B cell (primary cell): ENCODE measurements around the gene CYTL1. TPM values are rescaled to one million over a fixed set of nuclear protein-coding genes. Genes with fewer than 3 reads are reported as not detected.

ENCODE experiments used
- ATAC-seq: fragments of 200-7000 bp; cut with Tn5 transposase; one replicate; pipeline ENCODE4 v1.10.0; 2021; ENCODE audit warnings: low read depth, mild to moderate bottlenecking, moderate number of reproducible peaks, moderate library complexity
- CTCF ChIA-PET: fragments of 350-600 bp; sonication (Branson Sonifier 250); formaldehyde crosslinking; loops from one replicate; lab custom pipeline; 2021; ENCODE audit warnings: antibody characterized with exemption, inconsistent platforms; lab: Charles Lee
- POLR2A ChIA-PET: fragments of 350-600 bp; sonication (Branson Sonifier 250); formaldehyde crosslinking; loops from one replicate; lab custom pipeline; 2021; ENCODE audit warnings: antibody characterized with exemption; lab: Charles Lee
- DNase-seq: peaks from one replicate; pipeline ENCODE4 v3.0.0; 2013
- H2AFZ ChIP-seq: 2 replicates; pipeline ENCODE4 v1.6.1; 2012; ENCODE audit warnings: mild to moderate bottlenecking, low read depth, low read length; ENCODE audit not compliant: insufficient read depth, poor library complexity, severe bottlenecking
- H3K27ac ChIP-seq, 2 donors: 1 replicate in 1 of 2; 2 replicates in 1 of 2; pipeline ENCODE4 v1.5.1; 2012 to 2013; ENCODE audit warnings: low read length in 2 of 2, mild to moderate bottlenecking in 2 of 2, moderate library complexity in 1 of 2
- H3K27me3 ChIP-seq, 4 experiments: fragments of 200-600 bp in 1 of 4; sonication (generic) in 1 of 4; replicated peaks in 1 of 4; 1 replicate in 2 of 4; 2 replicates in 2 of 4; pipeline versions ENCODE4 v1.6.1 to v1.7.0; 2013 to 2016; ENCODE audit warnings: low read length in 3 of 4, mild to moderate bottlenecking in 2 of 4, mixed read lengths in 1 of 4, moderate library complexity in 1 of 4; ENCODE audit not compliant: insufficient read depth in 4 of 4, control insufficient read depth in 3 of 4; ENCODE audit errors: control extremely low read depth in 1 of 4
- H3K36me3 ChIP-seq, 2 experiments: replicated peaks in 1 of 2; 1 replicate in 1 of 2; 2 replicates in 1 of 2; pipeline versions ENCODE4 v1.6.1 to v1.7.1; 2013; ENCODE audit warnings: low read length in 1 of 2; ENCODE audit not compliant: insufficient read depth in 2 of 2, control insufficient read depth in 1 of 2; ENCODE audit errors: control extremely low read depth in 1 of 2, extremely low read depth in 1 of 2
- H3K4me1 ChIP-seq, 2 donors: fragments of 200-600 bp in 1 of 2; sonication (generic) in 1 of 2; 1 replicate in 1 of 2; 2 replicates in 1 of 2; pipeline versions ENCODE4 v1.5.1 to v1.6.1; 2013 to 2017; ENCODE audit warnings: low read length in 2 of 2; ENCODE audit not compliant: control insufficient read depth in 2 of 2, insufficient read depth in 2 of 2
- H3K4me2 ChIP-seq: replicated peaks from 2 replicates; pipeline ENCODE3; 2012; ENCODE audit warnings: mild to moderate bottlenecking, low read depth, low read length; ENCODE audit not compliant: poor library complexity, severe bottlenecking
- H3K4me3 ChIP-seq, 5 experiments: fragments of 200-600 bp in 1 of 5; sonication (generic) in 1 of 5; 1 replicate in 3 of 5; 2 replicates in 2 of 5; pipeline versions ENCODE4 v1.5.1 to v1.7.0; 2011 to 2016; ENCODE audit warnings: low read length in 4 of 5, mild to moderate bottlenecking in 4 of 5, low read depth in 2 of 5, control low read depth in 1 of 5, moderate library complexity in 1 of 5; ENCODE audit not compliant: insufficient read depth in 1 of 5; ENCODE audit errors: control extremely low read depth in 1 of 5, extremely low read depth in 1 of 5
- H3K79me2 ChIP-seq: fragments of 200-600 bp; sonication (generic); one replicate; pipeline ENCODE4 v1.6.0; 2016; ENCODE audit warnings: low read length; ENCODE audit not compliant: control insufficient read depth, insufficient read depth
- H3K9ac ChIP-seq: fragments of 200-600 bp; sonication (generic); 2 replicates; pipeline ENCODE4 v1.6.1; 2017; ENCODE audit warnings: mild to moderate bottlenecking, low read length, moderate library complexity
- H3K9me3 ChIP-seq, 3 donors: one replicate each; pipeline versions ENCODE4 v1.6.1 to v1.7.1; 2013; ENCODE audit warnings: low read length in 2 of 3; ENCODE audit not compliant: control insufficient read depth in 2 of 3, insufficient read depth in 1 of 3; ENCODE audit errors: control extremely low read depth in 1 of 3
- H4K20me1 ChIP-seq: 2 replicates; pipeline ENCODE4 v1.6.0; 2012; ENCODE audit warnings: mild to moderate bottlenecking, low read length; ENCODE audit not compliant: insufficient read depth, control insufficient read depth, poor library complexity, severe bottlenecking
- H3K27ac Mint-ChIP-seq: one replicate; pipeline ENCODE4 v1.8.0; 2021; ENCODE audit warnings: mixed read lengths
- H3K27me3 Mint-ChIP-seq: one replicate; pipeline ENCODE4 v1.8.0; 2021; ENCODE audit warnings: mixed read lengths
- H3K4me1 Mint-ChIP-seq: one replicate; pipeline ENCODE4 v1.8.0; 2021; ENCODE audit warnings: mixed read lengths
- H3K4me3 Mint-ChIP-seq: one replicate; pipeline ENCODE4 v1.8.0; 2021; ENCODE audit warnings: mixed read lengths
- H3K9me3 Mint-ChIP-seq: one replicate; pipeline ENCODE4 v1.8.0; 2022; ENCODE audit warnings: mixed read lengths; ENCODE audit not compliant: insufficient read depth
- EZH2 ChIP-seq: IDR thresholded peaks from 2 replicates; pipeline ENCODE4 v1.6.1; 2012; ENCODE audit warnings: borderline replicate concordance, low read depth, mild to moderate bottlenecking, moderate library complexity, low read length; ENCODE audit not compliant: insufficient read depth, poor library complexity, severe bottlenecking
- WGBS: methylation state at CpG from one replicate; pipeline ENCODE4 v1.1.5; 2013; ENCODE audit warnings: missing lambda C conversion rate; ENCODE audit not compliant: insufficient coverage; 5-methylcytosine and 5-hydroxymethylcytosine counted together
- intact Hi-C: fragments of 100-400 bp; cut with micrococcal nuclease; formaldehyde crosslinking; loops from one replicate; pipeline ENCODE4 v1.10.0; 2022
- polyA plus RNA-seq: library from polyadenylated mRNA; depleted of rRNA; stranded (reverse); fragments of >200 nt; gene quantifications from 2 replicates; pipeline ENCODE4 v1.2.3, GENCODE V29; 2012
- total RNA-seq, 2 donors: library from RNA; stranded (reverse); fragments of 120-200 nt in 1 of 2; gene quantifications; 1 replicate in 1 of 2; 2 replicates in 1 of 2; pipeline versions ENCODE4 v1.2.3 to v1.2.4, GENCODE V29; 2013 to 2022
- TF ChIP-seq, protein P1 (sequence below): fragments of 200-600 bp; IDR thresholded peaks from one replicate; pipeline ENCODE4 v1.8.0; 2022; ENCODE audit warnings: antibody characterized with exemption, mild to moderate bottlenecking

Gene CYTL1
- total and polyA plus RNA-seq, 2 donors (not counting 1 experiment from before 2014, with no cell fraction given), result not detected

- WGBS, result no CpG with 5 or more reads among the region's 2 CpGs
- no peak overlapping the region for H3K27ac ChIP-seq
- Mint-ChIP-seq H3K9me3 (peaks cover 4% of the 10 kb centered on the region), H3K4me3 (no peak overlapping the region), H3K27ac (no peak overlapping the region), H3K27me3 (peaks cover 44% of the 10 kb centered on the region), H3K4me1 (peaks cover 5% of the 10 kb centered on the region)
- H3K4me3 ChIP-seq, result no peak overlapping the region
- peaks cover 0 to 13% (median 0%) of the 10 kb centered on the region in 3 donors for H3K9me3 ChIP-seq
- H3K27me3 ChIP-seq, result peaks cover 0 to 31% (median 5%) of the 10 kb centered on the region in 4 experiments
- POLR2A ChIA-PET, result no interaction called here
- no peaks in the 10 kb centered on the region for H3K79me2 ChIP-seq
- DNase-seq (no peak), ATAC-seq (no peak)
- TF ChIP-seq EZH2, result no peak
- TF ChIP-seq, protein P1, sequence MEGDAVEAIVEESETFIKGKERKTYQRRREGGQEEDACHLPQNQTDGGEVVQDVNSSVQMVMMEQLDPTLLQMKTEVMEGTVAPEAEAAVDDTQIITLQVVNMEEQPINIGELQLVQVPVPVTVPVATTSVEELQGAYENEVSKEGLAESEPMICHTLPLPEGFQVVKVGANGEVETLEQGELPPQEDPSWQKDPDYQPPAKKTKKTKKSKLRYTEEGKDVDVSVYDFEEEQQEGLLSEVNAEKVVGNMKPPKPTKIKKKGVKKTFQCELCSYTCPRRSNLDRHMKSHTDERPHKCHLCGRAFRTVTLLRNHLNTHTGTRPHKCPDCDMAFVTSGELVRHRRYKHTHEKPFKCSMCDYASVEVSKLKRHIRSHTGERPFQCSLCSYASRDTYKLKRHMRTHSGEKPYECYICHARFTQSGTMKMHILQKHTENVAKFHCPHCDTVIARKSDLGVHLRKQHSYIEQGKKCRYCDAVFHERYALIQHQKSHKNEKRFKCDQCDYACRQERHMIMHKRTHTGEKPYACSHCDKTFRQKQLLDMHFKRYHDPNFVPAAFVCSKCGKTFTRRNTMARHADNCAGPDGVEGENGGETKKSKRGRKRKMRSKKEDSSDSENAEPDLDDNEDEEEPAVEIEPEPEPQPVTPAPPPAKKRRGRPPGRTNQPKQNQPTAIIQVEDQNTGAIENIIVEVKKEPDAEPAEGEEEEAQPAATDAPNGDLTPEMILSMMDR, result no peak
- no peak overlapping the region for H3K9ac ChIP-seq
- no peak overlapping the region for H2AFZ ChIP-seq
- peaks cover 4 to 8% of the 10 kb centered on the region in 2 donors for H3K4me1 ChIP-seq
- CTCF ChIA-PET, result no interaction called here
- intact Hi-C loops, result no loop called here
- H3K36me3 ChIP-seq, result no peaks in the 10 kb centered on the region
- no peaks in the 10 kb centered on the region for H4K20me1 ChIP-seq
- H3K4me2 ChIP-seq, result no peak overlapping the region
Measured at GRCh38 chr4:5018096-5018495, 1.2 kb downstream of the CYTL1 start.

- H3K27me3 Mint-ChIP-seq, result peaks cover 43% of the 10 kb centered on the region
- H3K4me1 ChIP-seq, result peaks cover 2 to 6% of the 10 kb centered on the region in 2 donors
- intact Hi-C loops, result no loop called here
- no peak overlapping the region for H3K27ac ChIP-seq
- no peak overlapping the region for H3K4me3 ChIP-seq
- peaks cover 0 to 23% (median 5%) of the 10 kb centered on the region in 4 experiments for H3K27me3 ChIP-seq
- H3K36me3 ChIP-seq, result no peaks in the 10 kb centered on the region
- ATAC-seq (no peak), DNase-seq (no peak)
- no peaks in the 10 kb centered on the region for H3K9me3 Mint-ChIP-seq
- H3K4me1 Mint-ChIP-seq, result peaks cover 5% of the 10 kb centered on the region
- H2AFZ ChIP-seq, result no peak overlapping the region
- WGBS, result 69% methylated on average over 2 of the region's 7 CpGs
- H3K9ac ChIP-seq, result no peak overlapping the region
- ChIA-PET POLR2A (no interaction called here), CTCF (no interaction called here)
- H3K79me2 ChIP-seq, result no peaks in the 10 kb centered on the region
- H3K9me3 ChIP-seq, result peaks cover 0 to 3% (median 0%) of the 10 kb centered on the region in 3 donors
- no peak overlapping the region for H3K4me2 ChIP-seq
- H3K27ac Mint-ChIP-seq, result no peak overlapping the region
- no peak for TF ChIP-seq EZH2
- TF ChIP-seq, protein P1, result no peak
- no peak overlapping the region for H3K4me3 Mint-ChIP-seq
- H4K20me1 ChIP-seq, result no peaks in the 10 kb centered on the region
Measured at GRCh38 chr4:5014007-5014682, 5.1 kb downstream of the CYTL1 start.
